HepG2 (cell line): ENCODE results near the gene SUSD4. TPM values are rescaled to one million over a fixed set of nuclear protein-coding genes. Genes with fewer than 3 reads are reported as not detected.

Experiments
- ATAC-seq: fragments of 200-7000 bp; cut with Tn5 transposase; 3 replicates; pipeline ENCODE4 v1.9.1; 2020; ENCODE audit warnings: mild to moderate bottlenecking, moderate library complexity
- BruUV-seq: library from RNA; stranded (reverse); fragments of 400-500 nt; replicated peaks from 2 replicates; lab custom pipeline; 2021; lab: Mats Ljungman, UMichigan
- CTCF ChIA-PET: fragments of 300-600 bp; formaldehyde crosslinking; extraction: SDS; loops from one replicate; lab custom pipeline; 2021; ENCODE audit warnings: low total read pairs, inconsistent platforms, low intra/inter-chr PET ratio; lab: Yijun Ruan, JAX
- POLR2A ChIA-PET: fragments of 350-600 bp; sonication (Branson Sonifier 250); formaldehyde crosslinking; loops from one replicate; lab custom pipeline; 2020; ENCODE audit warnings: antibody characterized with exemption, inconsistent platforms; lab: Yijun Ruan, JAX
- DNase-seq: peaks from one replicate; pipeline ENCODE4 v3.0.0-alpha.2; 2015; ENCODE audit warnings: low spot score
- FAIRE-seq: peaks from 3 replicates; lab custom pipeline; 2011; peaks lifted over from hg19 to GRCh38; lab: Jason Lieb, UNC
- H2AFZ ChIP-seq: one replicate; pipeline ENCODE4 v1.6.1; 2011; ENCODE audit warnings: low read length, inconsistent platforms
- H3K27ac ChIP-seq: fragments of 300-600 bp; 3 replicates; pipeline ENCODE4 v1.8.0; 2011; ENCODE audit warnings: mixed run types, mild to moderate bottlenecking, mixed read lengths, low read length, inconsistent platforms; ENCODE audit not compliant: insufficient read depth; ENCODE audit errors: extremely low read length
- H3K27me3 ChIP-seq, 2 experiments: fragments of 200-600 bp in 1 of 2; 2 replicates in 1 of 2; 3 replicates in 1 of 2; pipeline versions ENCODE4 v1.6.0 to v1.8.0; 2011; ENCODE audit warnings: low read length in 2 of 2, mild to moderate bottlenecking in 2 of 2, moderate library complexity in 2 of 2, inconsistent platforms in 1 of 2; ENCODE audit not compliant: insufficient read depth in 2 of 2, control insufficient read depth in 1 of 2
- H3K36me3 ChIP-seq, 2 experiments: fragments of 200-600 bp in 1 of 2; replicated peaks in 1 of 2; 2 replicates in 1 of 2; 3 replicates in 1 of 2; pipeline versions ENCODE4 v1.5.1 to v1.8.0; 2011; ENCODE audit warnings: low read length in 2 of 2, inconsistent platforms in 1 of 2; ENCODE audit not compliant: insufficient read depth in 2 of 2, control insufficient read depth in 1 of 2
- H3K4me1 ChIP-seq: 2 replicates; pipeline ENCODE4 v1.5.1; 2012; ENCODE audit warnings: low read length, inconsistent platforms; ENCODE audit not compliant: insufficient read depth
- H3K4me2 ChIP-seq: 2 replicates; pipeline ENCODE4 v1.6.0; 2011; ENCODE audit warnings: low read depth, low read length, inconsistent platforms
- H3K4me3 ChIP-seq, 3 experiments: fragments of 200-600 bp in 1 of 3; sonication (generic), shearing (Covaris generic) in 1 of 3; replicated peaks in 1 of 3; 2 replicates each; pipeline ENCODE4 v1.5.1; 2011 to 2016; ENCODE audit warnings: low read length in 3 of 3, inconsistent platforms in 2 of 3, low read depth in 2 of 3, mild to moderate bottlenecking in 2 of 3, control low read depth in 1 of 3, mixed read lengths in 1 of 3; ENCODE audit not compliant: insufficient read depth in 1 of 3
- H3K79me2 ChIP-seq: one replicate; pipeline ENCODE4 v1.6.1; 2011; ENCODE audit warnings: low read length, inconsistent platforms; ENCODE audit not compliant: insufficient read depth
- H3K9ac ChIP-seq: 2 replicates; pipeline ENCODE4 v1.6.0; 2011; ENCODE audit warnings: mild to moderate bottlenecking, low read depth, low read length, inconsistent platforms; ENCODE audit not compliant: insufficient read depth
- H3K9me3 ChIP-seq: 2 replicates; pipeline ENCODE4 v1.5.1; 2012; ENCODE audit warnings: mild to moderate bottlenecking, low read length
- H4K20me1 ChIP-seq: 2 replicates; pipeline ENCODE4 v1.6.0; 2011; ENCODE audit warnings: inconsistent platforms, mild to moderate bottlenecking, low read length, moderate library complexity; ENCODE audit not compliant: insufficient read depth
- AGO2 ChIP-seq: fragments of 200-400 bp; formaldehyde crosslinking; optimal IDR thresholded peaks from 2 replicates; pipeline ENCODE3; 2017; ENCODE audit warnings: mild to moderate bottlenecking, low read depth, low read length, moderate library complexity
- AKNA ChIP-seq: sonication (generic); formaldehyde crosslinking; IDR thresholded peaks from 2 replicates; pipeline ENCODE4 v1.4.0; 2020; ENCODE audit warnings: missing genetic modification reagents, borderline replicate concordance
- BRF2 ChIP-seq: sonication (generic); formaldehyde crosslinking; IDR thresholded peaks from 2 replicates; pipeline ENCODE4 v1.8.1; 2022; ENCODE audit warnings: mild to moderate bottlenecking, missing genetic modification reagents
- CAMTA2 ChIP-seq: sonication (generic); formaldehyde crosslinking; IDR thresholded peaks from 2 replicates; pipeline ENCODE4 v1.4.0; 2020; ENCODE audit warnings: mild to moderate bottlenecking, missing genetic modification reagents, borderline replicate concordance
- CENPT ChIP-seq: sonication (generic); formaldehyde crosslinking; IDR thresholded peaks from 2 replicates; pipeline ENCODE4 v1.8.0; 2022; ENCODE audit warnings: low read depth, mild to moderate bottlenecking, moderate library complexity, missing genetic modification reagents
- KLF15 ChIP-seq: sonication (generic); formaldehyde crosslinking; IDR thresholded peaks from 2 replicates; pipeline ENCODE4 v1.8.1; 2023; ENCODE audit warnings: borderline replicate concordance, mild to moderate bottlenecking, inconsistent platforms, missing genetic modification reagents, mixed read lengths
- POLR2AphosphoS5 ChIP-seq: IDR thresholded peaks from 2 replicates; pipeline ENCODE4 v1.6.1; 2012; ENCODE audit warnings: low read depth, low read length
- TRIM22 ChIP-seq: fragments of 450-650 bp; IDR thresholded peaks from 2 replicates; pipeline ENCODE4 v1.6.1; 2017
- ZBTB14 ChIP-seq: sonication (generic); formaldehyde crosslinking; IDR thresholded peaks from 2 replicates; pipeline ENCODE4 v1.4.0; 2020; ENCODE audit warnings: missing genetic modification reagents
- ZNF337 ChIP-seq: sonication (generic); formaldehyde crosslinking; IDR thresholded peaks from 2 replicates; pipeline ENCODE4 v1.5.1; 2020; ENCODE audit warnings: missing genetic modification reagents, low read depth, mild to moderate bottlenecking, borderline replicate concordance
- WGBS: methylation state at CpG from one replicate; pipeline ENCODE4 v1.1.6; 2017; ENCODE audit warnings: low lambda C conversion rate; 5-methylcytosine and 5-hydroxymethylcytosine counted together
- in situ Hi-C: cut with HindIII; loops from 2 replicates; pipeline ENCODE4 v1.10.0; 2017; ENCODE audit warnings: low pct_unique_long_range_greater_than_20kb; ENCODE audit not compliant: extremely low pct_ligation_motif_present
- intact Hi-C: fragments of 100-400 bp; cut with micrococcal nuclease; formaldehyde crosslinking; loops from one replicate; pipeline ENCODE4 v1.10.0; 2022; ENCODE audit not compliant: unreplicated experiment
- polyA plus RNA-seq, 8 experiments: library from polyadenylated mRNA; depleted of rRNA in 3 of 8; stranded (reverse) in 7 of 8; unstranded in 1 of 8; fragments of >200 nt; fragmentation: Illumina TruSeq in 4 of 8; extraction: Trizol in 4 of 8; gene quantifications; 2 replicates each; pipeline versions ENCODE4 v1.2.1 to v1.2.3, GENCODE V29; 2011 to 2016; ENCODE audit warnings: low read depth in 4 of 8, missing spikeins in 1 of 8, mixed read lengths in 1 of 8; ENCODE audit not compliant: insufficient read depth in 1 of 8
- total RNA-seq, 5 experiments: library from RNA; depleted of rRNA; stranded (reverse); fragments of >200 nt; fragmentation: Illumina TruSeq; extraction: Trizol; gene quantifications; 2 replicates each; pipeline ENCODE4 v1.2.3, GENCODE V29; 2016; ENCODE audit warnings: low read depth in 1 of 5

SUSD4 gene
- total and polyA plus RNA-seq, 2 of the 13 experiments (the other 11 are each of a cell fraction or from before 2014, with no cell fraction given) = not detected

GRCh38 chr1:223243441-223244050 lies 120.4 kb downstream of the SUSD4 start (continued):
- TF ChIP-seq ZBTB14 (CRISPR knock-in tag) = no peak
- TF ChIP-seq ZNF337 = no peak
- no peak for TF ChIP-seq CAMTA2 (CRISPR knock-in tag)

- Histone ChIP-seq H3K36me3 (no peaks in the 10 kb centered on the region), H4K20me1 (no peaks in the 10 kb centered on the region), H3K79me2 (no peaks in the 10 kb centered on the region), H3K4me3 (no peak overlapping the region), H3K27ac (no peak overlapping the region), H2AFZ (no peak overlapping the region), H3K4me1 (peaks cover 3% of the 10 kb centered on the region), H3K9ac (no peak overlapping the region), H3K27me3 (no peaks in the 10 kb centered on the region; a peak in 2 of 5 replicates), H3K9me3 (no peaks in the 10 kb centered on the region), H3K4me2 (no peak overlapping the region)
- no peak for DNase-seq
- POLR2A ChIA-PET = no interaction called here
- in situ Hi-C loops (no loop called here), intact Hi-C loops (no loop called here)
- BruUV-seq = no TSS peak
- FAIRE-seq = no peak
- whole genome bisulfite sequencing = 80% methylated on average over 3 of the region's 7 CpGs
- CTCF ChIA-PET = no interaction called here
- no peak for ATAC-seq
- no peak for TF ChIP-seq AGO2
- TF ChIP-seq TRIM22 = no peak
- TF ChIP-seq BRF2 = no peak
- no peak for TF ChIP-seq KLF15 (CRISPR knock-in tag)
- no peak for TF ChIP-seq AKNA (CRISPR knock-in tag)
- TF ChIP-seq CENPT (CRISPR knock-in tag) = no peak
- TF ChIP-seq POLR2AphosphoS5 = no peak
These were observed 121.0 kb downstream of the SUSD4 start for GRCh38 chr1:223242971-223243370.
